CD4-positive, alpha-beta T cell treated with Interleukin-15 for 4 hours (primary cell): ENCODE measurements around the gene RRH.

ENCODE experiments used
- DNase-seq: peaks from one replicate; pipeline ENCODE4 v3.0.0-alpha.2; 2020; ENCODE audit warnings: low spot score

RRH gene

GRCh38 chr4:109887071-109887470 is 59.3 kb downstream of the RRH start:
- DNase-seq, result no peak

DNA sequence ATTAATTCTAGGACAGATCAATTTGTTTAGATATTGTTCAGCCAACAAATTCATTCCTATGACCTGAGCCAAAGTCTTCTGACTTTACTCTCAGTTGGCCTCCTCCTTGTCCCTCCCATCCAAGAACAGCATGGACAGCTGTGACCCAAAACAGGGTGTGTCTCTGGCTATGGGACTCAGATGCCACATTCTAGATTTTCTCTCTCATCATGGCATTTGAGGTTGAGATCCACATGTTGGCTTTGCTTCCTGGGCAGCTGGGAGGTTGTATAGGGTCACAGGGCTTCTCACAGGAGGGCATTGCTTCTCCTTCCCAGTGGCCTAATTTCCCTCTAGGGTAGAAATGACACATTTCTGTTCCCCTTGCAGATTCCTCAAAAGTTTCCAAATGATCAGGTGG is 62.3 kb downstream of the RRH start:
- DNase-seq, result no peak
